IPS-15b (cell line): ENCODE data around the gene CLPSL1.
"Not testable (repeated sequence)": the region's sequence is repeated elsewhere in the genome, so short reads cannot be mapped to it uniquely, and the experiment has no call there.

Experiments used
- H3K27me3 ChIP-seq: one replicate; pipeline ENCODE4 v1.6.1; 2013; ENCODE audit warnings: low read length; ENCODE audit not compliant: control insufficient read depth, insufficient read depth
- H3K36me3 ChIP-seq: one replicate; pipeline ENCODE4 v1.6.1; 2013; ENCODE audit warnings: low read length; ENCODE audit not compliant: control insufficient read depth, insufficient read depth
- H3K4me1 ChIP-seq: one replicate; pipeline ENCODE4 v1.6.1; 2013; ENCODE audit warnings: mild to moderate bottlenecking, low read length; ENCODE audit not compliant: control insufficient read depth, insufficient read depth
- H3K4me3 ChIP-seq: one replicate; pipeline ENCODE4 v1.5.1; 2013; ENCODE audit warnings: low read depth, low read length
- H3K9ac ChIP-seq: one replicate; pipeline ENCODE4 v1.6.1; 2013; ENCODE audit warnings: low read depth, mild to moderate bottlenecking, low read length
- H3K9me3 ChIP-seq: one replicate; pipeline ENCODE4 v1.6.1; 2013; ENCODE audit warnings: mild to moderate bottlenecking, low read length; ENCODE audit not compliant: control insufficient read depth, insufficient read depth

Gene CLPSL1

GRCh38 chr6:35780719-35781118 lies at the start of gene CLPSL1:
Gene CLPSL1, plus strand, starts transcription at chr6:35781019. Its CDS starts 92 bp downstream, at chr6:35781111.
- H3K9ac ChIP-seq = no peak within 1 kb of the TSS
- no peaks in the 10 kb centered on the region for H3K36me3 ChIP-seq
- H3K27me3 ChIP-seq = peaks cover 7% of the 10 kb centered on the region
- H3K9me3 ChIP-seq = no peaks in the 10 kb centered on the region
- no peaks in the 10 kb centered on the region for H3K4me1 ChIP-seq
- H3K4me3 ChIP-seq = no peak within 1 kb of the TSS

GRCh38 chr6:35731414-35731735 lies 49.4 kb upstream of the CLPSL1 start:
- H3K9ac ChIP-seq = peak overlapping the region; percentile 29
- peaks cover 11% of the 10 kb centered on the region for H3K27me3 ChIP-seq
- peaks cover 23% of the 10 kb centered on the region for H3K4me1 ChIP-seq
- no peaks in the 10 kb centered on the region for H3K9me3 ChIP-seq
- no peaks in the 10 kb centered on the region for H3K36me3 ChIP-seq
- peak overlapping the region; percentile 78 for H3K4me3 ChIP-seq

- Histone ChIP-seq H3K4me1 (peaks cover 18% of the 10 kb centered on the region), H3K27me3 (peaks cover 9% of the 10 kb centered on the region), H3K36me3 (no peaks in the 10 kb centered on the region), H3K9ac (peak overlapping the region; percentile 63), H3K9me3 (no peaks in the 10 kb centered on the region), H3K4me3 (peak overlapping the region; percentile 78)
Observed at GRCh38 chr6:35731736-35732532, 48.9 kb upstream of the CLPSL1 start.

- Histone ChIP-seq H3K4me1 (peaks cover 15% of the 10 kb centered on the region), H3K9ac (no peak overlapping the region), H3K27me3 (peaks cover 4% of the 10 kb centered on the region), H3K36me3 (no peaks in the 10 kb centered on the region), H3K4me3 (no peak overlapping the region), H3K9me3 (no peaks in the 10 kb centered on the region)
Observed at GRCh38 chr6:35733633-35734032, 47.2 kb upstream of the CLPSL1 start.

GRCh38 chr6:35734319-35734718 lies 46.5 kb upstream of the CLPSL1 start:
- H3K9ac ChIP-seq, H3K4me3 ChIP-seq, H3K27me3 ChIP-seq, H3K9me3 ChIP-seq, H3K36me3 ChIP-seq: not testable (repeated sequence)
- H3K4me1 ChIP-seq = peaks cover 18% of the 10 kb centered on the region

GRCh38 chr6:35735452-35735851 lies 45.4 kb upstream of the CLPSL1 start:
- no peak overlapping the region for H3K4me3 ChIP-seq
- no peaks in the 10 kb centered on the region for H3K36me3 ChIP-seq
- H3K4me1 ChIP-seq = peaks cover 25% of the 10 kb centered on the region
- H3K9me3 ChIP-seq = no peaks in the 10 kb centered on the region
- H3K27me3 ChIP-seq = no peaks in the 10 kb centered on the region
- H3K9ac ChIP-seq = no peak overlapping the region

- H3K36me3 ChIP-seq = no peaks in the 10 kb centered on the region
- H3K9me3 ChIP-seq = no peaks in the 10 kb centered on the region
- H3K4me1 ChIP-seq = peaks cover 33% of the 10 kb centered on the region
- H3K4me3 ChIP-seq = no peak overlapping the region
- H3K9ac ChIP-seq = no peak overlapping the region
- no peaks in the 10 kb centered on the region for H3K27me3 ChIP-seq
Observed at GRCh38 chr6:35736253-35736894, 44.4 kb upstream of the CLPSL1 start.

GRCh38 chr6:35736982-35737412 lies 43.8 kb upstream of the CLPSL1 start, which contains the start of gene ARMC12:
Gene ARMC12, plus strand, starts transcription at chr6:35737032. Its CDS starts 77 bp downstream, at chr6:35737109.
- no peak within 1 kb of the TSS for H3K9ac ChIP-seq
- no peak within 1 kb of the TSS for H3K4me3 ChIP-seq
- H3K27me3 ChIP-seq = no peaks in the 10 kb centered on the region

GRCh38 chr6:35737413-35738211 lies 43.2 kb upstream of the CLPSL1 start:
- H3K4me1 ChIP-seq = peaks cover 28% of the 10 kb centered on the region
- H3K27me3 ChIP-seq = no peaks in the 10 kb centered on the region
- no peaks in the 10 kb centered on the region for H3K36me3 ChIP-seq
- no peak overlapping the region for H3K4me3 ChIP-seq
- H3K9me3 ChIP-seq = no peaks in the 10 kb centered on the region
- no peak overlapping the region for H3K9ac ChIP-seq

More at GRCh38 chr6:35736982-35737412, 43.8 kb upstream of the CLPSL1 start, which contains the start of gene ARMC12:
- Histone ChIP-seq H3K36me3 (no peaks in the 10 kb centered on the region), H3K4me1 (peaks cover 33% of the 10 kb centered on the region), H3K9me3 (no peaks in the 10 kb centered on the region)

- Histone ChIP-seq H3K36me3 (no peaks in the 10 kb centered on the region), H3K27me3 (no peaks in the 10 kb centered on the region), H3K4me3 (no peak overlapping the region), H3K4me1 (peaks cover 27% of the 10 kb centered on the region), H3K9me3 (no peaks in the 10 kb centered on the region), H3K9ac (no peak overlapping the region)
Observed at GRCh38 chr6:35739645-35740524, 40.9 kb upstream of the CLPSL1 start.

GRCh38 chr6:35742842-35743241 lies 38.0 kb upstream of the CLPSL1 start:
- H3K9ac ChIP-seq = no peak overlapping the region
- H3K9me3 ChIP-seq = no peaks in the 10 kb centered on the region
- peaks cover 25% of the 10 kb centered on the region for H3K4me1 ChIP-seq
- H3K36me3 ChIP-seq = no peaks in the 10 kb centered on the region
- no peaks in the 10 kb centered on the region for H3K27me3 ChIP-seq
- no peak overlapping the region for H3K4me3 ChIP-seq
